B cell (primary cell): ENCODE results near the gene RPP25L. TPM values are rescaled to one million over a fixed set of nuclear protein-coding genes. Genes with fewer than 3 reads are reported as not detected.

Experiments used
- ATAC-seq: fragments of 200-7000 bp; cut with Tn5 transposase; one replicate; pipeline ENCODE4 v1.10.0; 2021; ENCODE audit warnings: low read depth, mild to moderate bottlenecking, moderate number of reproducible peaks, moderate library complexity
- CTCF ChIA-PET: fragments of 350-600 bp; sonication (Branson Sonifier 250); formaldehyde crosslinking; loops from one replicate; lab custom pipeline; 2021; ENCODE audit warnings: antibody characterized with exemption, inconsistent platforms; lab: Charles Lee
- POLR2A ChIA-PET: fragments of 350-600 bp; sonication (Branson Sonifier 250); formaldehyde crosslinking; loops from one replicate; lab custom pipeline; 2021; ENCODE audit warnings: antibody characterized with exemption; lab: Charles Lee
- DNase-seq: peaks from one replicate; pipeline ENCODE4 v3.0.0; 2013
- H2AFZ ChIP-seq: 2 replicates; pipeline ENCODE4 v1.6.1; 2012; ENCODE audit warnings: mild to moderate bottlenecking, low read depth, low read length; ENCODE audit not compliant: insufficient read depth, poor library complexity, severe bottlenecking
- H3K27ac ChIP-seq, 2 donors: 1 replicate in 1 of 2; 2 replicates in 1 of 2; pipeline ENCODE4 v1.5.1; 2012 to 2013; ENCODE audit warnings: low read length in 2 of 2, mild to moderate bottlenecking in 2 of 2, moderate library complexity in 1 of 2
- H3K27me3 ChIP-seq, 4 experiments: fragments of 200-600 bp in 1 of 4; sonication (generic) in 1 of 4; replicated peaks in 1 of 4; 1 replicate in 2 of 4; 2 replicates in 2 of 4; pipeline versions ENCODE4 v1.6.1 to v1.7.0; 2013 to 2016; ENCODE audit warnings: low read length in 3 of 4, mild to moderate bottlenecking in 2 of 4, mixed read lengths in 1 of 4, moderate library complexity in 1 of 4; ENCODE audit not compliant: insufficient read depth in 4 of 4, control insufficient read depth in 3 of 4; ENCODE audit errors: control extremely low read depth in 1 of 4
- H3K36me3 ChIP-seq, 2 experiments: replicated peaks in 1 of 2; 1 replicate in 1 of 2; 2 replicates in 1 of 2; pipeline versions ENCODE4 v1.6.1 to v1.7.1; 2013; ENCODE audit warnings: low read length in 1 of 2; ENCODE audit not compliant: insufficient read depth in 2 of 2, control insufficient read depth in 1 of 2; ENCODE audit errors: control extremely low read depth in 1 of 2, extremely low read depth in 1 of 2
- H3K4me1 ChIP-seq, 2 donors: fragments of 200-600 bp in 1 of 2; sonication (generic) in 1 of 2; 1 replicate in 1 of 2; 2 replicates in 1 of 2; pipeline versions ENCODE4 v1.5.1 to v1.6.1; 2013 to 2017; ENCODE audit warnings: low read length in 2 of 2; ENCODE audit not compliant: control insufficient read depth in 2 of 2, insufficient read depth in 2 of 2
- H3K4me2 ChIP-seq: replicated peaks from 2 replicates; pipeline ENCODE3; 2012; ENCODE audit warnings: mild to moderate bottlenecking, low read depth, low read length; ENCODE audit not compliant: poor library complexity, severe bottlenecking
- H3K4me3 ChIP-seq, 5 experiments: fragments of 200-600 bp in 1 of 5; sonication (generic) in 1 of 5; 1 replicate in 3 of 5; 2 replicates in 2 of 5; pipeline versions ENCODE4 v1.5.1 to v1.7.0; 2011 to 2016; ENCODE audit warnings: low read length in 4 of 5, mild to moderate bottlenecking in 4 of 5, low read depth in 2 of 5, control low read depth in 1 of 5, moderate library complexity in 1 of 5; ENCODE audit not compliant: insufficient read depth in 1 of 5; ENCODE audit errors: control extremely low read depth in 1 of 5, extremely low read depth in 1 of 5
- H3K79me2 ChIP-seq: fragments of 200-600 bp; sonication (generic); one replicate; pipeline ENCODE4 v1.6.0; 2016; ENCODE audit warnings: low read length; ENCODE audit not compliant: control insufficient read depth, insufficient read depth
- H3K9ac ChIP-seq: fragments of 200-600 bp; sonication (generic); 2 replicates; pipeline ENCODE4 v1.6.1; 2017; ENCODE audit warnings: mild to moderate bottlenecking, low read length, moderate library complexity
- H3K9me3 ChIP-seq, 3 donors: one replicate each; pipeline versions ENCODE4 v1.6.1 to v1.7.1; 2013; ENCODE audit warnings: low read length in 2 of 3; ENCODE audit not compliant: control insufficient read depth in 2 of 3, insufficient read depth in 1 of 3; ENCODE audit errors: control extremely low read depth in 1 of 3
- H4K20me1 ChIP-seq: 2 replicates; pipeline ENCODE4 v1.6.0; 2012; ENCODE audit warnings: mild to moderate bottlenecking, low read length; ENCODE audit not compliant: insufficient read depth, control insufficient read depth, poor library complexity, severe bottlenecking
- H3K27ac Mint-ChIP-seq: one replicate; pipeline ENCODE4 v1.8.0; 2021; ENCODE audit warnings: mixed read lengths
- H3K27me3 Mint-ChIP-seq: one replicate; pipeline ENCODE4 v1.8.0; 2021; ENCODE audit warnings: mixed read lengths
- H3K4me1 Mint-ChIP-seq: one replicate; pipeline ENCODE4 v1.8.0; 2021; ENCODE audit warnings: mixed read lengths
- H3K4me3 Mint-ChIP-seq: one replicate; pipeline ENCODE4 v1.8.0; 2021; ENCODE audit warnings: mixed read lengths
- H3K9me3 Mint-ChIP-seq: one replicate; pipeline ENCODE4 v1.8.0; 2022; ENCODE audit warnings: mixed read lengths; ENCODE audit not compliant: insufficient read depth
- EZH2 ChIP-seq: IDR thresholded peaks from 2 replicates; pipeline ENCODE4 v1.6.1; 2012; ENCODE audit warnings: borderline replicate concordance, low read depth, mild to moderate bottlenecking, moderate library complexity, low read length; ENCODE audit not compliant: insufficient read depth, poor library complexity, severe bottlenecking
- WGBS: methylation state at CpG from one replicate; pipeline ENCODE4 v1.1.5; 2013; ENCODE audit warnings: missing lambda C conversion rate; ENCODE audit not compliant: insufficient coverage; 5-methylcytosine and 5-hydroxymethylcytosine counted together
- intact Hi-C: fragments of 100-400 bp; cut with micrococcal nuclease; formaldehyde crosslinking; loops from one replicate; pipeline ENCODE4 v1.10.0; 2022
- polyA plus RNA-seq: library from polyadenylated mRNA; depleted of rRNA; stranded (reverse); fragments of >200 nt; gene quantifications from 2 replicates; pipeline ENCODE4 v1.2.3, GENCODE V29; 2012
- total RNA-seq, 2 donors: library from RNA; stranded (reverse); fragments of 120-200 nt in 1 of 2; gene quantifications; 1 replicate in 1 of 2; 2 replicates in 1 of 2; pipeline versions ENCODE4 v1.2.3 to v1.2.4, GENCODE V29; 2013 to 2022
- TF ChIP-seq, protein P1 (sequence below): fragments of 200-600 bp; IDR thresholded peaks from one replicate; pipeline ENCODE4 v1.8.0; 2022; ENCODE audit warnings: antibody characterized with exemption, mild to moderate bottlenecking

Gene RPP25L
- total and polyA plus RNA-seq, 2 donors (not counting 1 experiment from before 2014, with no cell fraction given), result 20.2 to 27.0 TPM

DNA sequence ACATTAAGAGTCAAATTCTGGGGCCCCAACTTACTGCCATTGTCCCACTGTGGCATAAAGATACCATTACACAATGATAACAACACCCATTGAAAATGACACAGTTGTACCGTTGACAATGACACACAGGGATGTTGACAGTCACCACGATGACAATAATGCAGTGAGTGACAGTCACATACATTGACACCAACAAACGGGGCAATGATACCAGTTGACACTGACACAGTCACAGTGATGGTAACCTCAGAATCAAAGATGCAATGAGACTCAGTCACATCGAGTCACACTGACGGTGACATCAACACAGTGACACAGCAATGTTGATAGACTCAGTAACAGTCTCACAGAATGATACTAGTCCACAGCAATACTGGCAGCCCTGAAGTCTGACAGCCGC is 39.3 kb downstream of the RPP25L start:
- Histone ChIP-seq H3K79me2 (no peaks in the 10 kb centered on the region), H3K27ac (no peak overlapping the region), H3K9ac (no peak overlapping the region), H4K20me1 (no peaks in the 10 kb centered on the region), H2AFZ (no peak overlapping the region), H3K4me1 (peaks cover 3 to 5% of the 10 kb centered on the region in 2 donors), H3K36me3 (no peaks in the 10 kb centered on the region), H3K4me3 (no peak overlapping the region), H3K9me3 (peaks cover 0 to 3% (median 0%) of the 10 kb centered on the region in 3 donors), H3K4me2 (no peak overlapping the region), H3K27me3 (peaks cover 0 to 43% (median 15%) of the 10 kb centered on the region in 4 experiments)
- no peak for ATAC-seq
- H3K4me3 Mint-ChIP-seq, result no peak overlapping the region
- no peak for TF ChIP-seq EZH2
- H3K4me1 Mint-ChIP-seq, result peaks cover 6% of the 10 kb centered on the region
- intact Hi-C loops, result no loop called here
- ChIA-PET CTCF (no interaction called here), POLR2A (no interaction called here)
- 88% methylated on average over 6 of the region's 6 CpGs for WGBS
- H3K27ac Mint-ChIP-seq, result no peak overlapping the region
- DNase-seq, result no peak
- H3K27me3 Mint-ChIP-seq, result peaks cover 55% of the 10 kb centered on the region
- H3K9me3 Mint-ChIP-seq, result no peaks in the 10 kb centered on the region

DNA sequence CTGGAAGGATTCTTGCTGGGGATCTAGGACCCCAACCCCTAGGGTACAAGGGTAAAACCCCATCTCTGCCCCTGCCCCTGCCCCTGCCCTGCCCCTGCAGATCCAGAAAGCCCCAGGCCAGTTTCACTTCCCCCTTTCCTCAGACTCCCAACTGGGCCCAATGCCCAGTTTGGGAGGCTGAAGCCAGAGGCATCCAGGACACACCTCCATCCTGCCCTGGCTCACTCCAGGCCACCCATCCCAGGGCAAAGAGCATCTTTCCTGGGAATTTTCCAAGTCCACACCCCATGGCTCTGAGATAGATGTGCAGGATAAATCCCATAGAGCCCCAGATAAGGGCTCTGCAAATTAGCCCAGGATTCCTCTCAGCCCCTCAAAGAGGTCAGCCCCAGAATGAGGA is 39.8 kb downstream of the RPP25L start:
- no peaks in the 10 kb centered on the region for H3K9me3 Mint-ChIP-seq
- Histone ChIP-seq H3K27me3 (peaks cover 0 to 38% (median 10%) of the 10 kb centered on the region in 4 experiments), H2AFZ (no peak overlapping the region), H3K79me2 (no peaks in the 10 kb centered on the region), H3K4me1 (no peaks in the 10 kb centered on the region), H3K4me2 (no peak overlapping the region), H3K27ac (no peak overlapping the region), H3K9ac (no peak overlapping the region), H3K36me3 (no peaks in the 10 kb centered on the region), H3K9me3 (peaks cover 0 to 3% (median 0%) of the 10 kb centered on the region in 3 donors), H3K4me3 (no peak overlapping the region), H4K20me1 (no peaks in the 10 kb centered on the region)
- H3K4me3 Mint-ChIP-seq, result no peak overlapping the region
- DNase-seq (no peak), ATAC-seq (no peak)
- POLR2A ChIA-PET, result no interaction called here
- no peak overlapping the region for H3K27ac Mint-ChIP-seq
- intact Hi-C loops, result no loop called here
- peaks cover under 1% of the 10 kb centered on the region for H3K4me1 Mint-ChIP-seq
- peaks cover 55% of the 10 kb centered on the region for H3K27me3 Mint-ChIP-seq
- TF ChIP-seq EZH2, result no peak
- TF ChIP-seq, protein P1, sequence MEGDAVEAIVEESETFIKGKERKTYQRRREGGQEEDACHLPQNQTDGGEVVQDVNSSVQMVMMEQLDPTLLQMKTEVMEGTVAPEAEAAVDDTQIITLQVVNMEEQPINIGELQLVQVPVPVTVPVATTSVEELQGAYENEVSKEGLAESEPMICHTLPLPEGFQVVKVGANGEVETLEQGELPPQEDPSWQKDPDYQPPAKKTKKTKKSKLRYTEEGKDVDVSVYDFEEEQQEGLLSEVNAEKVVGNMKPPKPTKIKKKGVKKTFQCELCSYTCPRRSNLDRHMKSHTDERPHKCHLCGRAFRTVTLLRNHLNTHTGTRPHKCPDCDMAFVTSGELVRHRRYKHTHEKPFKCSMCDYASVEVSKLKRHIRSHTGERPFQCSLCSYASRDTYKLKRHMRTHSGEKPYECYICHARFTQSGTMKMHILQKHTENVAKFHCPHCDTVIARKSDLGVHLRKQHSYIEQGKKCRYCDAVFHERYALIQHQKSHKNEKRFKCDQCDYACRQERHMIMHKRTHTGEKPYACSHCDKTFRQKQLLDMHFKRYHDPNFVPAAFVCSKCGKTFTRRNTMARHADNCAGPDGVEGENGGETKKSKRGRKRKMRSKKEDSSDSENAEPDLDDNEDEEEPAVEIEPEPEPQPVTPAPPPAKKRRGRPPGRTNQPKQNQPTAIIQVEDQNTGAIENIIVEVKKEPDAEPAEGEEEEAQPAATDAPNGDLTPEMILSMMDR, result no peak
- CTCF ChIA-PET, result no interaction called here
